NCI-H524 treated with DMSO at 0.1 percent for 48 hours (cell line): ENCODE results near the gene BRIX1.
A peak's percentile ranks its signal among the peaks of the same experiment; 100 is the strongest.

Experiments used
- DNase-seq: peaks from one replicate; lab custom pipeline; 2025; lab: John Stamatoyannopoulos, UW

BRIX1 gene

GRCh38 chr5:34915139-34915855 is at the start of gene BRIX1, which contains the start of gene RAD1:
BRIX1 (plus strand) TSS chr5:34915711; CDS start chr5:34915739, 28 bp downstream.
RAD1 (minus strand) TSS chr5:34915504; CDS start chr5:34914892, 612 bp downstream.
- DNase-seq = peak; percentile 94

- no peak for DNase-seq
Observed at GRCh38 chr5:34866989-34867471, 48.5 kb upstream of the BRIX1 start.

GRCh38 chr5:34867660-34868059 is 47.9 kb upstream of the BRIX1 start:
- DNase-seq = no peak

GRCh38 chr5:34868791-34869190 is 46.7 kb upstream of the BRIX1 start:
- DNase-seq = no peak

- DNase-seq = no peak
Observed at GRCh38 chr5:34869256-34869655, 46.3 kb upstream of the BRIX1 start.

- DNase-seq = no peak
Observed at GRCh38 chr5:34870382-34870781, 45.1 kb upstream of the BRIX1 start.

GRCh38 chr5:34876275-34876674 is 39.2 kb upstream of the BRIX1 start:
- no peak for DNase-seq

- no peak for DNase-seq
Observed at GRCh38 chr5:34881246-34881645, 34.3 kb upstream of the BRIX1 start.

GRCh38 chr5:34886392-34887119 is 29.0 kb upstream of the BRIX1 start:
- DNase-seq = peak; percentile 27

GRCh38 chr5:34889394-34889793 is 26.1 kb upstream of the BRIX1 start:
- DNase-seq = no peak

GRCh38 chr5:34891981-34892380 is 23.5 kb upstream of the BRIX1 start:
- no peak for DNase-seq

- no peak for DNase-seq
Observed at GRCh38 chr5:34892414-34892813, 23.1 kb upstream of the BRIX1 start.

- DNase-seq = no peak
Observed at GRCh38 chr5:34894716-34895115, 20.8 kb upstream of the BRIX1 start.

GRCh38 chr5:34895641-34896419 is 19.7 kb upstream of the BRIX1 start:
- no peak for DNase-seq

GRCh38 chr5:34897646-34898045 is 17.9 kb upstream of the BRIX1 start:
- no peak for DNase-seq

GRCh38 chr5:34898258-34898895 is 17.1 kb upstream of the BRIX1 start:
- peak; percentile 30 for DNase-seq

- no peak for DNase-seq
Observed at GRCh38 chr5:34899066-34899465, 16.4 kb upstream of the BRIX1 start.

GRCh38 chr5:34900652-34901051 is 14.9 kb upstream of the BRIX1 start:
- no peak for DNase-seq

- no peak for DNase-seq
Observed at GRCh38 chr5:34903260-34903659, 12.3 kb upstream of the BRIX1 start.

- no peak for DNase-seq
Observed at GRCh38 chr5:34905564-34905963, 9.9 kb upstream of the BRIX1 start.

GRCh38 chr5:34913072-34913471 is 2.4 kb upstream of the BRIX1 start:
- DNase-seq = no peak

GRCh38 chr5:34914671-34915138 is 806 bp upstream of the BRIX1 start:
- DNase-seq = no peak
